ENCODE results near the gene LRFN4.

DNA sequence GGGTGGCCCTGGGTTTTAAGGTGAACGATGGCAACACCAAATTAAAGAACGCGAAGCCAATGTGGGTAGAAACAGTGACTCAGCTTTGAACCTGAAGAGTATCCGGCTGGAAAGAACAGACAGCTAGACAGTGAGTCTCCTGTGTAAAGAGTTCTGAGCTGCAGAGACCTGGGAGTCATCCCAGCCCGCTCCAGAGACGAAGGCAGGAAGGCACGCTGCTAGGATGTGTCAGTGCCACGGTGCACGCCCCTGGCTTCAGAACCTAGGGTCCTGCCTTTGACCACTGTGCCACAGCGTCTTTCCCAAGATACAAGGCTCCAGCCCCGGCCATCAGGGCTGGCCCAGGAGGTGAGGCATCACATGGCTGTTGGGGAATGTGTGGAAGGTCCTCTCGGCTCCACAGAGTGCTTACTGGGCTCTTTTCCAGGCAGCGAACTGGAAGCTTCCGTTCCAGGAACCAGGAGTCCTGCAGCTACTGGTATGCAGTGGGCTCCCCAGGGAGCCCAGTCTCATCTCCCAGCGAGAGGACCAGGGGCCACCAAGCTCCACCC lies 29.9 kb downstream of the LRFN4 start:
- TF ChIP-seq, protein P1, sequence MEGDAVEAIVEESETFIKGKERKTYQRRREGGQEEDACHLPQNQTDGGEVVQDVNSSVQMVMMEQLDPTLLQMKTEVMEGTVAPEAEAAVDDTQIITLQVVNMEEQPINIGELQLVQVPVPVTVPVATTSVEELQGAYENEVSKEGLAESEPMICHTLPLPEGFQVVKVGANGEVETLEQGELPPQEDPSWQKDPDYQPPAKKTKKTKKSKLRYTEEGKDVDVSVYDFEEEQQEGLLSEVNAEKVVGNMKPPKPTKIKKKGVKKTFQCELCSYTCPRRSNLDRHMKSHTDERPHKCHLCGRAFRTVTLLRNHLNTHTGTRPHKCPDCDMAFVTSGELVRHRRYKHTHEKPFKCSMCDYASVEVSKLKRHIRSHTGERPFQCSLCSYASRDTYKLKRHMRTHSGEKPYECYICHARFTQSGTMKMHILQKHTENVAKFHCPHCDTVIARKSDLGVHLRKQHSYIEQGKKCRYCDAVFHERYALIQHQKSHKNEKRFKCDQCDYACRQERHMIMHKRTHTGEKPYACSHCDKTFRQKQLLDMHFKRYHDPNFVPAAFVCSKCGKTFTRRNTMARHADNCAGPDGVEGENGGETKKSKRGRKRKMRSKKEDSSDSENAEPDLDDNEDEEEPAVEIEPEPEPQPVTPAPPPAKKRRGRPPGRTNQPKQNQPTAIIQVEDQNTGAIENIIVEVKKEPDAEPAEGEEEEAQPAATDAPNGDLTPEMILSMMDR (IDR thresholded peaks at IDR 0.05): no peak
- no peak for TF ChIP-seq ZFX (IDR thresholded peaks at IDR 0.05; ENCODE audit: borderline replicate concordance)
